Dermis blood vessel endothelial cell (primary cell): ENCODE measurements around the gene ZFYVE26. TPM values are rescaled to one million over a fixed set of nuclear protein-coding genes. Genes with fewer than 3 reads are reported as not detected.
"Not testable (repeated sequence)": the region's sequence is repeated elsewhere in the genome, so short reads cannot be mapped to it uniquely, and the experiment has no call there.

Experiments used
- DNase-seq: peaks from one replicate; pipeline ENCODE4 v3.0.0; 2010
- total RNA-seq: library from RNA; depleted of rRNA; stranded (reverse); fragments of >200 nt; gene quantifications from 2 replicates; pipeline ENCODE4 v1.2.3, GENCODE V29; 2014

ZFYVE26 gene
- total RNA-seq, 1 donor from 2014 or later, result 23.7 TPM

GRCh38 chr14:67749341-67750084 is 66.9 kb downstream of the ZFYVE26 start:
- DNase-seq, result no peak

DNA sequence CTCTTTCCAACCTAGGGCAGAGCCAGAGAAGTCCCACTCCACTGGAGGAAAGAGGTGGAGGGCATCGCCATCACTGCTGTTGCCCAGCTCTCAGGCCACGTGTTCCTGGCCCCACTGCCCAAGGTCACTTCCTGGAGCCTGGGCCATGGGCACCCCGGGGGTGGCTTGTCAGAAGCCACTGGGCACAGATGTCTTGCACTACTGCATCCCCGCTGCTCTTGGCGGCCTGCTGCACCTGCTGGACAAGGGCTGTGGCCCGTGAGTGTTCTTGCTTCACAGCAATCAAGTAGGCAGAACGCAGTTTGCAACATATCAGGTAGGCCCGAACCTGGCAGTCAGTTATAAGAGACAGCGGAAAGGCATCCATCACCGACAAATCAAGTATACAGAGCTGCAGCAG is 68.1 kb downstream of the ZFYVE26 start:
- no peak for DNase-seq

GRCh38 chr14:67746927-67747326 is 69.5 kb downstream of the ZFYVE26 start:
- no peak for DNase-seq

DNA sequence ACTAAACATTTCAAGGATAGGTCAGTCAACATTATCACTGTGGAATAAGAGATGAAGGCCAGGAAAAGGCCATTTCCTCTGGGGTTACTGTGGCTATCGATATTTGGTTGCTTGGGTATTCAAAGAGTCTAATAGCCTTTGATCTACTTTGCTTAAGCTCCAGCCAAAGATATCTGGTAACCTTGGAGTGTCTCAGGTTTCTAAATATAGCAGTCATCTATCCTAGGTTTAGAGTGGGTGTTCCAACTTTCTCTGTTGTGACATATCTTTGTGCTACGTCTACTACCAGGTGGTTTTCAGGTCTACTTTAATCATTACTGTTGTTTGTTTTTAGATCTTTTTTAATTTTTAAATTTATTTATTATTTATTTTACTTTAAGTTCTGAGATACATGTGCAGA is 72.3 kb downstream of the ZFYVE26 start:
- DNase-seq, result no peak

- peak; percentile 33 for DNase-seq
These were observed 77.5 kb downstream of the ZFYVE26 start for GRCh38 chr14:67738740-67739504.

- DNase-seq, result no peak
These were observed 79.6 kb downstream of the ZFYVE26 start for GRCh38 chr14:67736771-67737170.

DNA sequence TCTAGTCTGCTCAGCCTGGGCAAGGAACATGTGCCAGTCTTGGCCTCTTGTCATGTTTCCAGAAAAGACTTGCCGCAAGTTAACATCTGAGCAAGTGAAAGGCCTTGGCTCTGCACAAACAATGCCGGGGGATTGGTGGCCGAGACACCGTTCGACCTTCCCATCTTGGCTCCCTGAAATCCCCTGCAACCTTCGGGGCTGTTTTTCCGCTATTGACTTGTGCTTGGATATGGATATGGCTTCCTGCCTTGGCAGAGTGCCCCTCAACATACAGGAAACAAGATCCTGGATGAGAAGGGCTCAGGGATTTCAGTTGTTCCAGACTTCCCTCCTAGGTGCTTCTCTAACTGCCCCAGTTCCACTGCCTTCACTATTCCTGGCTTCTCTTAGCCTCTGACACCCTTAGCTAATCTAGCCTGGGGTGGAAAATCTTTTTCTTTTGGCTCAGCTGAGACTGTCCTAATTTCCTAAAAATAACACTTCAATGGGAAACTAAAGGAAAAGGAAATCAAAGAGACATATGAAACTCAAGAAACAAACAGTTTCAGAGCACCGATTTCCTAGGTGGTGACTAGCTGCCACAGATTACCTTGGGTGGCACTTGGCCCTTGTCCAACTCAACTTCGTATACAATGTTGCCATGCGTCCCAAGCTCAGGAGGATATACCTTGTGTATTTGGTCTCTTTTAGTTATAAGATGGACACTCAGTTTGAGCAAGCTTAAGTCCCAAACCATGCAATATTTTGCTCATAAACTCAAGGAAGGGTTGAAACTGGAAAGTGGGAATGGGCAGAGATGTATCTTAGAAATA is 80.8 kb downstream of the ZFYVE26 start:
- peak; percentile 60 for DNase-seq

DNA sequence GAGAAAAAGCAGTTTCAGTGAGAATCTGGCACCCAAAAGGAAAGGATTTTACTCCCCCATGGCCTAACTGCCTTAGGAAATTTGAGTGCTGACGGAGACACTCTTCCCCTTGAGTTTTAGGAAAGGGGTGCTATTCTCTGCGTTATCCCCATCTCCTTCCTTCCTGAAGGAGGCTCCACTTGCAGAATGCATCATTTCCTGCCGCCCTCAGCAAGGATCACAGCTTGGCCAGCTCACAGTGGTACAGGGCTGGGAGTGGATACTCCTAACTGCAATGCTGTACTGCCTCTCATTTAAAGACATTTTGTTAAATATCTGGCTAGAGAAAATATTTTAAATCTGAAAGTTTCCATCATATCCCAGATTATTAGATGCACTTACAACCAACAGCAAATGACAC is 81.7 kb downstream of the ZFYVE26 start:
- DNase-seq, result peak; percentile 53

GRCh38 chr14:67733616-67734015 is 82.8 kb downstream of the ZFYVE26 start:
- DNase-seq, result no peak

- no peak for DNase-seq
These were observed 87.1 kb downstream of the ZFYVE26 start for GRCh38 chr14:67729072-67729885.

DNA sequence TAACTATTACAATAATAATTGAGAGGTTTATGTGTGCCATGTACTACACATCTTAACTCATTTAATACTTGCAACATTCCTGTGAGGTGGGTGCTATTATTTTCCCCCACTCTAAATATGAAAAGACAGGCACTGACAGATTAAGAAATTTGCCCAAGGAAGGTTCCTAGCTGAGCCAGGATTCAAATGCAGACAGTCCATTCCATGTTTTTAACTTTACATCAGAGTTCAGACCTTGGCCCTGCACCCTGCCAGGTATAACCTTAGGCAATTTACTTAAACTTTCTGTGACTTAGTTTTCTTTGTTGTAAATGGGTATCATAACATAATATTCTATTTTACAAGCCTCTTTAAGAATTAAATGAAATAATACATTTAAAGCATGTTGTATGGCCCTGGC is 88.1 kb downstream of the ZFYVE26 start:
- no peak for DNase-seq

DNA sequence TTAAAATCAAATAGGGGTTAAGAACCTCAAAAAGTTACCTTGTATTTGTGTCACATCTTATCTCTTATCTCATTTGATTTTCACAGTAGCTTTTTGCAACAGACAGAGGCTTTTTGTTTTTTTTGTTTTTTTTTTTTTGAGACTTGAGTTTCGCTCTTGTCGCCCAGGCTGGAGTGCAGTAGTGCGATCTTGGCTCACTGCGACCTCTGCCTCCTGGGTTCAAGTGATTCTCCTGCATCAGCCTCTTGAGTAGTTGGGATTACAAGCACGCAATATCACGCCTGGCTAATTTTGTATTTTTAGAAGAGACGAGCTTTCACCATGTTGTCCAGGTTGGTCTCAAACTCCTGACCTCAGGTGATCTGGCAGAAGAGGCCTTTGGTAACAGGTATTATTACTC is 89.0 kb downstream of the ZFYVE26 start:
- DNase-seq, result no peak

DNA sequence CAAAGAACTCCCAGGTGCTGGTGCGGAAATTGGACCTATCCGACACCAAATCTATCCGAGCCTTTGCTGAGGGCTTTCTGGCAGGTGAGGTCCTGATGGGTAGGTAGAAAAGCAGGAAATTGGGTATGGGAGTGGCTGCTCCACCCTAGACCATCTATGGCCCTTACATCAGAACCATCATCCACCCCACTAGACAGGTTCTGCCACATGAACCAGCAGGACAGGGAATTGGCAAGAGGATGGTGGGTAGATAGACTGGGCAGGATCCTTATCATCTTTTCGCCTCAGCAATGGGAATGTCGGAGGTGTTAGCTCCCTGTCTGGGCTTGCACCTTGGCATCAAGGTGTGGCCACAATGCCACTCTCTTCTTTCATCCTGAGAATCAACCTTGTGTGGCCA is 91.2 kb downstream of the ZFYVE26 start:
- no peak for DNase-seq

DNA sequence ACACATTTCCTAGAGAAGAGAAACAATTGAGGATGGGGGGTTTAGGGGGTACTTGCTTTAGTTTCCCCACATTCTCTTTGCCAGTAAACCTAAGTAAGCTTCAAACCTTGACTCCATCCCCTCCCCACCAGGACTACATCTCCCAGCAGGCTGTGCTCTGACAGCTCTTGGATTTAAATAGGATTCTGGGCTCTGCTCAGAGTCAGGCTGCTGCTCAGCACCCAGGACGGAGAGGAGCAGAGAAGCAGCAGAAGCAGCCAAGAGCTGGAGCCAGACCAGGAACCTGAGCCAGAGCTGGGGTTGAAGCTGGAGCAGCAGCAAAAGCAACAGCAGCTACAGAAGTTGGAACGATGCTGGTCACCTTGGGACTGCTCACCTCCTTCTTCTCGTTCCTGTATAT is 94.1 kb downstream of the ZFYVE26 start:
- DNase-seq, result no peak

DNA sequence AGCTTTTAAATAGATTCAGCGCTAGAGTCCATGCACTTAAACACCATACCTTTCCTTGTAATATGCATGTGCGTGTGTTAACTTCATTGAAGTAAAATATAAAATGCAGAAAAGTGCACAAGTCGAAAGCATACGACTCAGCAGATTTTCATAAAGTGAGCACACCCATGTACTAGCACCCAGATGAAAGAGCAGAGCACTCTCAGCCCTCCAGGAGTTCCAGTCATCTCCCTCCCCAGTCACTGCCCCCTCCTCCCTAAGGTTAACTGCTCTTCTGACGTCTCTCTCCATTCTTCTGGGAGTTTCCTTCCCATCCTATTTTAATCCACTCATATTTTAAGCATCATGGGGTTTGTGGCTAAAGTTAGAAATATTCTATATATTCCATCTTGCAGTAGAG is 94.5 kb downstream of the ZFYVE26 start:
- no peak for DNase-seq

DNA sequence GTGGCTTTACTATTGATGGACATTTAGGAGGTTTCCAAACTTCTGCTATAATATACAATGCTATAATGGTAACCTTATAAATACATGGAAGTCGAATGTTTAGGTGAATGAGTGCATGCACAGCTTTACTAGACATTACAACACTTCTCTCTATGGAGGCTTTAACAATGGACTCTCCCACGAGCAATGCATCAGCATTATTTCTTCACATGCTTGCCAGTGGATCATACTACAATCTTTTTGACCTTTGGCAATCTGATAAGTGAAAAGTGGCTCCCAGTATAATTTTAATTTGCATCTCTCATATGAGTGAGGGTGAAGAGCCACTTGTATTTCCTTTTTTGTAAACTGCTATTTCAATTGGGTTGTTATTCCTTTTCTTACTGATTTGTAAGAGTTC is 96.5 kb downstream of the ZFYVE26 start:
- DNase-seq, result no peak

- not testable (repeated sequence) for DNase-seq
These were observed 97.0 kb downstream of the ZFYVE26 start for GRCh38 chr14:67719385-67719784.

DNA sequence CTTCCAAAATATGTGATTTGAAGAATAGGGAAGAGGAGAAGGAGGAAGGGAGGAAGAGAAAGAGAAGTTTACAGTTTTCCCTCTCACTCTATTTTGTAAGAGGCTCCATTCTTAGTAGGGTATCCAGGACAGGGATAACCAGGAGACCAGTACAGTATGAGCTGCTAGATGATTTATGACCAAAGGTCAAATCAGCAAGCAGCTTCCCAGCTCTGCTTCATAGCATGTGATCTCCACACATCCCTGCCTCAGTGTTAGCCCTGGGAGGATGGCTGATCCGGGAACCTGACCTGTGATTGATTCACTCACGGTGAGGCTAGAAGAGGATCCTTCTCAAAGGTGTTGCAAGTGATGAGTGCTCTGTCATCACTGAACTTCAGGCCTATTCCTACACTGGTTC is 98.1 kb downstream of the ZFYVE26 start:
- DNase-seq, result no peak

- DNase-seq, result no peak
These were observed 99.3 kb downstream of the ZFYVE26 start for GRCh38 chr14:67717048-67717447.

DNA sequence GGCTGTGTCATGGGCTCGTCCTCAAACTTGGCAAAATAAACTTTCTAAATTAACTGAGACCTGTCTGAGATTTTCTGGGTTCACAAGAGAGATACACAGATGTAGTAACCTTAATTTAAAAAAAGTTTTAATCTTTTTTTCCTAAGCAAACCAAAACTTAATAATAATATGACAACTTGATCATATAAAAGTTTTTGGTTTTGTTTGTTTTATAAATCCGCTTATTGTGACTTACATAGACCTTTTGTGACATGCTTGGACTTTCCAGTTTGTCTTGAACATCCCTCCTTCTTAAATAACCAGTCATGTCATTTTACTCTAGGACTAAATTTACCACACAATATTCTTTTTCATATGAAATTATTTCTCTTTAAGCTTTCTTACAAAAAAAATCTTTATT is 106.2 kb downstream of the ZFYVE26 start:
- no peak for DNase-seq

DNA sequence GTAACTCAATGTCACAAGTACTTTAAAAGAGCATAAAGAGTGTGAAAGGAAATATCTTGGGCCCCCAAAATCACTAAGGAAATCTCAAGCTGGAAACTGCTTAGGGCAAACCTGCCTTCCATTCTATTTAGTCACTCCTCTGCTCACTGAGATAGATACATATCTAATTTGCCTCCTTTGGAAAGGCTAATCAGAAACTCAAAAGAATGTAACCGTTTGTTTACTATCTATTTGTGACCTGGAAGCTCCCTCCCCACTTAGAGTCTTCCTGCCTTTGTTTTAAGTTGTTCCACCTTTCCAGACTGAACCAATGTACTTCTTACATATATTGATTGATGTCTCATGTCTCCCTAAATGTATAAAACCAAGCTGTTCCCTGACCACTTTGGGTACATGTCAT is 106.6 kb downstream of the ZFYVE26 start:
- not testable (repeated sequence) for DNase-seq

DNA sequence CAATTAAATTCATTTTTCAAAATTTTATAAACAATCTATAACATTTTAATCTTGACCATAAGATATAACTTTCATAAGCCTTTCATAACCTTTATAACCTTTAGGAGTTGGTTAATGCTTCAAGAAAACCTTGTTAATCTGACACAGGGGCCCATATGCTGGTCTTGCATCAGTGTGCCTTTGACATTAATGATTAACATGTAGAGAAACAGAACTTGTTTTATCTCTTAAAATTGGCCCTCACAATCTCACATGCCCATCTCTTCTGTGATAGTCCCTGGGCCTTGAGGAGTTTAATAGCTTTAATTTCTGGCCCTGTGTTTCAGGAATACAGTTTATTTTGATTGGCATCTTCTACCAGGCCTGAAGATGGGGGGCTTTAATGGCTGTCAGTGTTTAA is 107.0 kb downstream of the ZFYVE26 start:
- DNase-seq, result not testable (repeated sequence)

DNA sequence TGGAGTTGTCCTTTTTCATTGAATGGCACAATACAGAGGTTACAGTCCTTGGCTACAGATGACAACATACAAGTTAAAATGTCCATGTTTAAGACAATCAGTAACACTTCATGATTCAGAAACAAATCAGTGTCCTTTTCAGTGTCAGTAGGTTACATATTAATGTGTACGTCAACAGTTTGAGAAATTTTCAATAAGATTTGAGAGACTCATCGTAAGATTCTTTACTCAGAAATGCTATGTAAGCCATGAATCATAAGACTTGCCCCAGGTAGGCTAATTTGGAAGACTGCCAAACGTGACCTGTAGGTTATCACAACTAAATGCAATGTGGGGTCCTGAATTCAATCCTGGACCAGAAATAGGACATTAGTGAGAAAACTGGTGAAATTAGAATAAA is 111.2 kb downstream of the ZFYVE26 start:
- DNase-seq, result no peak
